Activated naive CD8-positive, alpha-beta T cell treated with anti-CD3 and anti-CD28 coated beads for 36 hours (primary cell): ENCODE data around the gene PLXNB3. TPM values are rescaled to one million over a fixed set of nuclear protein-coding genes. Genes with fewer than 3 reads are reported as not detected.
"Not testable (repeated sequence)": the region's sequence is repeated elsewhere in the genome, so short reads cannot be mapped to it uniquely, and the experiment has no call there.

Experiments
- DNase-seq: peaks from one replicate; pipeline ENCODE4 v3.0.0; 2021
- H3K27ac Mint-ChIP-seq: one replicate; pipeline ENCODE4 v1.8.0; 2022; ENCODE audit warnings: mild to moderate bottlenecking, moderate library complexity, mixed read lengths
- H3K27me3 Mint-ChIP-seq: one replicate; pipeline ENCODE4 v1.8.0; 2022; ENCODE audit warnings: mild to moderate bottlenecking, mixed read lengths
- H3K36me3 Mint-ChIP-seq: one replicate; pipeline ENCODE4 v1.8.0; 2021; ENCODE audit warnings: mild to moderate bottlenecking, mixed read lengths
- H3K4me1 Mint-ChIP-seq: one replicate; pipeline ENCODE4 v1.8.0; 2021; ENCODE audit warnings: mixed read lengths
- H3K4me3 Mint-ChIP-seq: one replicate; pipeline ENCODE4 v1.8.0; 2022; ENCODE audit warnings: mild to moderate bottlenecking, moderate library complexity, mixed read lengths
- H3K9me3 Mint-ChIP-seq: one replicate; pipeline ENCODE4 v1.8.0; 2022; ENCODE audit warnings: mixed read lengths
- total RNA-seq, 2 experiments: library from RNA; stranded (reverse); gene quantifications; one replicate each; pipeline ENCODE4 v1.2.3, GENCODE V29; 2021

The PLXNB3 gene
- total RNA-seq, 2 experiments from 2014 or later = 2.8 to 4.2 TPM

- DNase-seq = no peak
- no peak overlapping the region for H3K27ac Mint-ChIP-seq
- H3K9me3 Mint-ChIP-seq = peaks cover 6% of the 10 kb centered on the region
- H3K4me1 Mint-ChIP-seq = peaks cover 22% of the 10 kb centered on the region
- H3K36me3 Mint-ChIP-seq = peaks cover 14% of the 10 kb centered on the region
- H3K27me3 Mint-ChIP-seq = no peaks in the 10 kb centered on the region
- no peak overlapping the region for H3K4me3 Mint-ChIP-seq
These were observed 36.0 kb upstream of the PLXNB3 start for GRCh38 chrX:153728095-153728494.

DNA sequence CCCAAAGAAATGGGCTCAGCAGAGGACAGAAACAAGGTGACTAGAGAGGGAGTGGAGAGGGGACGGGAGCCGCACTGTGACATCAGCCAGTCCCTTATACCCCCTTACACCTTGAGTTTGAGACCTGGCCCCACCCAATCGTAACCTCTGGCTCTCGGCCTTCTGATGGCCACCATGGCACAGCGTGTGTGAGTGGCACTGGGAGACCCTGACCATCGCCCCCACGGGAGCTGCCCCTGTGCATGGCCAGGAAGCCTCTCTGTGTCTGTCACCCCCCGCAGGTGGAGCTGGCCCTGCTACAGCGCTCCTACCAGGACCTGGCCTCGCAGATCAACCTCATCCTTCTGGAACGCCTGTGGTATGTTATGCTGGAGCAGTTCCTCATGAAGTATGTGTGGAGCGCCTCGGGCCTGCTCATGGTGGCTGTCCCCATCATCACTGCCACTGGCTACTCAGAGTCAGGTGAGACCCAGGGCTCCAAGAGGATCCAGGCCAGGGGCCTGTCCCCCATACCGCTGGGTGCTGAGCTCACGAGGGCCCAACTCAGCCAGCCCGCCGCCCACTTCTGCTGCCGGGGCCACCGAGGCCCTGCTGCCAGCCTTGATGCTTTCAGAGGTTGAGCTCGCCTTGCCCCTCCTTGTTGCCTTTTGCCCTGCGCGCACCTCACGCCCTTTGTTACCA lies 35.0 kb upstream of the PLXNB3 start:
- H3K9me3 Mint-ChIP-seq = peaks cover 6% of the 10 kb centered on the region
- DNase-seq = no peak
- H3K27me3 Mint-ChIP-seq = no peaks in the 10 kb centered on the region
- H3K4me1 Mint-ChIP-seq = peaks cover 22% of the 10 kb centered on the region
- H3K27ac Mint-ChIP-seq = no peak overlapping the region
- H3K4me3 Mint-ChIP-seq = no peak overlapping the region
- peaks cover 15% of the 10 kb centered on the region for H3K36me3 Mint-ChIP-seq

GRCh38 chrX:153730115-153730514 lies 33.9 kb upstream of the PLXNB3 start:
- Mint-ChIP-seq H3K4me1 (peaks cover 24% of the 10 kb centered on the region), H3K36me3 (peaks cover 15% of the 10 kb centered on the region)
- not testable (repeated sequence) for H3K27me3 Mint-ChIP-seq, H3K27ac Mint-ChIP-seq, H3K9me3 Mint-ChIP-seq, H3K4me3 Mint-ChIP-seq, DNase-seq

- peaks cover 28% of the 10 kb centered on the region for H3K4me1 Mint-ChIP-seq
- H3K4me3 Mint-ChIP-seq = no peak overlapping the region
- peaks cover 15% of the 10 kb centered on the region for H3K36me3 Mint-ChIP-seq
- peaks cover 6% of the 10 kb centered on the region for H3K9me3 Mint-ChIP-seq
- no peaks in the 10 kb centered on the region for H3K27me3 Mint-ChIP-seq
- H3K27ac Mint-ChIP-seq = peak overlapping the region; percentile 42
- no peak for DNase-seq
These were observed 32.8 kb upstream of the PLXNB3 start for GRCh38 chrX:153731117-153731844.

DNA sequence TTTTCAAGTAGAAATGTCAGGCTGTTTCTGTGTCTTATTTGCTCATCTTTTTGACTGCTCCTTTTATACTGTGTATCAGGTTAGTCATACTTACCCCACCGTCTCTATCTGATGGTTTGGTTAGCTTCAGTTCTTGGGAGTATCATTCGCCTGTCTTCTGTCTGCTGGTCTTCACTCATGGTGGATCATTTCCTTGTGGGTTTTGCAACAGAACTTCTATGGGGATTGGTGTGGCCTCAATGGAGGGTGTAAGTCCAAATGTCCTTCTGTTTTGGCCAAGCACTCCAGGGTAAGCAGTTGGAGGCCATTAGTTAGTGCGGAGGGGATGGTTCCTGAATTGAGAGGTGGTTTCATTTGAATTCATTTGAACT lies 32.2 kb upstream of the PLXNB3 start:
- Mint-ChIP-seq H3K27me3 (no peaks in the 10 kb centered on the region), H3K4me1 (peaks cover 27% of the 10 kb centered on the region), H3K9me3 (peaks cover 6% of the 10 kb centered on the region), H3K27ac (peak overlapping the region; percentile 42), H3K36me3 (peaks cover 15% of the 10 kb centered on the region), H3K4me3 (no peak overlapping the region)
- DNase-seq = no peak

GRCh38 chrX:153732401-153732800 lies 31.6 kb upstream of the PLXNB3 start:
- no peaks in the 10 kb centered on the region for H3K27me3 Mint-ChIP-seq
- peaks cover 15% of the 10 kb centered on the region for H3K36me3 Mint-ChIP-seq
- no peak overlapping the region for H3K4me3 Mint-ChIP-seq
- H3K9me3 Mint-ChIP-seq = peaks cover 6% of the 10 kb centered on the region
- peaks cover 21% of the 10 kb centered on the region for H3K4me1 Mint-ChIP-seq
- DNase-seq = no peak
- no peak overlapping the region for H3K27ac Mint-ChIP-seq

GRCh38 chrX:153733651-153734240 lies 30.3 kb upstream of the PLXNB3 start:
- Mint-ChIP-seq H3K4me1 (peaks cover 20% of the 10 kb centered on the region), H3K36me3 (peaks cover 15% of the 10 kb centered on the region), H3K9me3 (peaks cover 6% of the 10 kb centered on the region), H3K4me3 (no peak overlapping the region), H3K27ac (no peak overlapping the region), H3K27me3 (no peaks in the 10 kb centered on the region)
- DNase-seq = no peak

DNA sequence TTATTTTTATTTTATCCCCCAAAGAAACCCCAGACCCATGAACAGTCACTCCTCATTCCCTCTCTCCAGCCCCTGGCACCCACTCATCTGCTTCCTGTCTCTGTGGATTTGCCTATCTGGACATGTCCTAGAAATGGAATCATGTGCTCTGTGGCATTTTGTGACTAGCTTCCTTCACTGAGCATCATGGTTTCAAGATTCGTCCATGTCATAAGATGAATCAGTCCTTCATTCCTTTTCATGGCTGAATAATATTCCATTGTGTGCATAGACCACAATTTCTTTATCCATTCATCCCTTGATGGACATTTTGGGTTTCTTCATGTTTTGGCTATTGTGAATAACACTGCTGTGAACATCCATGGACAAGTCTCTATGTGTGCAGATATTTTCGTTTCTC lies 29.2 kb upstream of the PLXNB3 start:
- Mint-ChIP-seq H3K4me3 (no peak overlapping the region), H3K27me3 (no peaks in the 10 kb centered on the region), H3K4me1 (peaks cover 23% of the 10 kb centered on the region), H3K27ac (no peak overlapping the region), H3K9me3 (peaks cover 6% of the 10 kb centered on the region), H3K36me3 (peaks cover 15% of the 10 kb centered on the region)
- DNase-seq = no peak

DNA sequence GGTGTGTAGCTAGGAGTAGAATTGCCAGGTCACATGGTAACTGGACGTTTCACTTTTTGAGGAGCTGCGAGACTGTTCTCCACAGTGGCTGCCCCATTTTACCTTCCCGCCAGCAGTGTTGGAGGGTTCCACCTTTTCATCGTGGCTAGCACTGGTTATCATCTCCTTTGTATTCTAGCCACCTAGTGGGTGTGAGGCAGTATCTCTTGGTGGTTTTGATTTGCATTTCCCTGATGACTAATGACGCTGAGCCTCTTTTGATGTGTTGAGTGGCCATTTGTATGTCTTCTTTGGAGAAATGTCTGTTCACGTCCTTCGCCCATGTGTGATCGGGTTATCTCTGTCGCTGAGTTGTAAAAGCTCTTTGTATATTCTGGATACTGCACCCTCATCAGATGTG lies 28.8 kb upstream of the PLXNB3 start:
- no peaks in the 10 kb centered on the region for H3K27me3 Mint-ChIP-seq
- H3K27ac Mint-ChIP-seq = no peak overlapping the region
- no peak overlapping the region for H3K4me3 Mint-ChIP-seq
- H3K9me3 Mint-ChIP-seq = peaks cover 6% of the 10 kb centered on the region
- peaks cover 15% of the 10 kb centered on the region for H3K36me3 Mint-ChIP-seq
- H3K4me1 Mint-ChIP-seq = peaks cover 27% of the 10 kb centered on the region
- DNase-seq = no peak

GRCh38 chrX:153736071-153736820 lies 27.8 kb upstream of the PLXNB3 start:
- Mint-ChIP-seq H3K36me3 (peaks cover 12% of the 10 kb centered on the region), H3K9me3 (peaks cover 6% of the 10 kb centered on the region), H3K4me1 (peaks cover 27% of the 10 kb centered on the region), H3K27me3 (no peaks in the 10 kb centered on the region), H3K4me3 (no peak overlapping the region), H3K27ac (peak overlapping the region; percentile 45)
- no peak for DNase-seq

DNA sequence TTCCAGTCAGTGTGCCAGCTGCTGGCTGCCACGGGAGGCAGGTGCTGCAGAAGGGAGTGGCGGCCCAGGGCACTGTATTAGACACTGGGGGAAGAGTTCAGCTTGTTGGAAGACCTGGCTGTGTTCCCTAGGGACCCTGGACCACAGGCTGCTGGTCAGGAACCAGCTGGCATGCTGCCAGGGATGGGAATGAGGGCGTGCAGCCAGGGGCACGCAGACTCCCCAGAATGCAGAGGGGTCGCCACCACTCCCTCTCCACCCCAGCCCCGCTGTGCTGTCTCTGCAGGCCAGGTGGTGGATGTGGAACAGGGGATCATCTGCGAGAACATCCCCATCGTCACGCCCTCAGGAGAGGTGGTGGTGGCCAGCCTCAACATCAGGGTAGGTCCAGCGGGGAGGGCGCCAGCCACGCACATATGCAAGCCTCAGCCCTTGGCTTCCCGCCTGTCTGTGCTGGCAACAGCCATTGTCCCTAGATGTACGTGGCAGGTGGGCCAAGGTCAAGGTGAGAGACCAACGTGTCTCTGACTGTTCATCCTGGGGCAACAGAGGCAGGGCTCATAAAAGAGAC lies 27.1 kb upstream of the PLXNB3 start:
- Mint-ChIP-seq H3K27me3 (no peaks in the 10 kb centered on the region), H3K9me3 (no peaks in the 10 kb centered on the region), H3K36me3 (peaks cover 5% of the 10 kb centered on the region), H3K27ac (no peak overlapping the region), H3K4me3 (no peak overlapping the region), H3K4me1 (peaks cover 20% of the 10 kb centered on the region)
- DNase-seq = no peak

- no peaks in the 10 kb centered on the region for H3K9me3 Mint-ChIP-seq
- H3K27ac Mint-ChIP-seq = no peak overlapping the region
- peaks cover 20% of the 10 kb centered on the region for H3K4me1 Mint-ChIP-seq
- no peak overlapping the region for H3K4me3 Mint-ChIP-seq
- no peak for DNase-seq
- H3K36me3 Mint-ChIP-seq = peaks cover 1% of the 10 kb centered on the region
- no peaks in the 10 kb centered on the region for H3K27me3 Mint-ChIP-seq
These were observed 25.9 kb upstream of the PLXNB3 start for GRCh38 chrX:153738056-153738605.

GRCh38 chrX:153739754-153740486 lies 24.1 kb upstream of the PLXNB3 start:
- H3K9me3 Mint-ChIP-seq = no peaks in the 10 kb centered on the region

GRCh38 chrX:153740631-153741222 lies 23.3 kb upstream of the PLXNB3 start:
- DNase-seq = no peak
- H3K27ac Mint-ChIP-seq = peak overlapping the region; percentile 60
- H3K4me3 Mint-ChIP-seq = peak overlapping the region; percentile 10
- H3K36me3 Mint-ChIP-seq = no peaks in the 10 kb centered on the region
- H3K4me1 Mint-ChIP-seq = peaks cover 12% of the 10 kb centered on the region
- H3K27me3 Mint-ChIP-seq = peaks cover 4% of the 10 kb centered on the region
- no peaks in the 10 kb centered on the region for H3K9me3 Mint-ChIP-seq

More at GRCh38 chrX:153739754-153740486, 24.1 kb upstream of the PLXNB3 start:
- Mint-ChIP-seq H3K4me1 (peaks cover 20% of the 10 kb centered on the region), H3K27me3 (peaks cover 4% of the 10 kb centered on the region), H3K4me3 (peak overlapping the region; percentile 42), H3K36me3 (no peaks in the 10 kb centered on the region), H3K27ac (peak overlapping the region; percentile 60)
- peak; percentile 9 for DNase-seq
